Nephron (organoid): ENCODE measurements around the gene PHACTR4.
"Not testable (repeated sequence)": the region's sequence is repeated elsewhere in the genome, so short reads cannot be mapped to it uniquely, and the experiment has no call there.

Experiments
- H3K27ac Mint-ChIP-seq, 3 experiments: 2 replicates each; pipeline ENCODE4 v1.8.0; 2020; ENCODE audit warnings: mixed read lengths in 3 of 3, mild to moderate bottlenecking in 2 of 3, moderate library complexity in 1 of 3
- H3K27me3 Mint-ChIP-seq: 2 replicates; pipeline ENCODE4 v1.8.0; 2021; ENCODE audit warnings: low read depth, mild to moderate bottlenecking, moderate library complexity, mixed read lengths
- H3K36me3 Mint-ChIP-seq: 2 replicates; pipeline ENCODE4 v1.8.0; 2020; ENCODE audit warnings: low read depth, mixed read lengths
- H3K4me1 Mint-ChIP-seq: 2 replicates; pipeline ENCODE4 v1.8.0; 2020; ENCODE audit warnings: mixed read lengths
- H3K4me3 Mint-ChIP-seq, 3 experiments: 2 replicates each; pipeline ENCODE4 v1.8.0; 2020; ENCODE audit warnings: mild to moderate bottlenecking in 3 of 3, mixed read lengths in 3 of 3, moderate library complexity in 2 of 3
- H3K9me3 Mint-ChIP-seq: 2 replicates; pipeline ENCODE4 v1.8.0; 2020; ENCODE audit warnings: mixed read lengths
- CTCF ChIP-seq, 3 experiments: fragments of 200-600 bp; sonication (generic); IDR thresholded peaks; one replicate each; pipeline ENCODE4 v1.5.0; 2021; ENCODE audit warnings: antibody characterized with exemption in 3 of 3; ENCODE audit not compliant: unreplicated experiment in 3 of 3

PHACTR4 gene

DNA sequence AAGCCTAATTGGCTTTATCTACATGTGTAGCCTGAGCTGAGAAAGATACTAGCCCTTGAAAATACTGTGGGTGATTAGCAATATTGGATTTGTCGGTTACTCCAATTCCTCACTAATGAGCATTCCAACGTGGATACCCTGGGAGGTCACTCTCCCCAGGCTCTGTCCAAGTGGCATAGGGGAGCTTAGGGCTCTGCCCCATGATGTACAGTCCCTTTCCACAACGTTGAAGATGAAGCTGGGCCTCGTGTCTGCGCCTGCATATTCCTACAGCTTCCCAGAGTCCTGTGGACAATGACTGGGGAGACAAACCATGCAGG lies 138.9 kb downstream of the PHACTR4 start:
- peaks cover 47% of the 10 kb centered on the region for H3K36me3 Mint-ChIP-seq
- no peaks in the 10 kb centered on the region for H3K9me3 Mint-ChIP-seq
- H3K27me3 Mint-ChIP-seq, result peaks cover 6% of the 10 kb centered on the region
- H3K27ac Mint-ChIP-seq, result peak overlapping the region; percentile 74 to 100 (median 85)
- H3K4me1 Mint-ChIP-seq, result peaks cover 37% of the 10 kb centered on the region
- peak overlapping the region; percentile 98 to 100 (median 99) for H3K4me3 Mint-ChIP-seq
- no peak for TF ChIP-seq CTCF (IDR thresholded peaks at IDR 0.05; ENCODE audit: unreplicated experiment in 3 of 3)

DNA sequence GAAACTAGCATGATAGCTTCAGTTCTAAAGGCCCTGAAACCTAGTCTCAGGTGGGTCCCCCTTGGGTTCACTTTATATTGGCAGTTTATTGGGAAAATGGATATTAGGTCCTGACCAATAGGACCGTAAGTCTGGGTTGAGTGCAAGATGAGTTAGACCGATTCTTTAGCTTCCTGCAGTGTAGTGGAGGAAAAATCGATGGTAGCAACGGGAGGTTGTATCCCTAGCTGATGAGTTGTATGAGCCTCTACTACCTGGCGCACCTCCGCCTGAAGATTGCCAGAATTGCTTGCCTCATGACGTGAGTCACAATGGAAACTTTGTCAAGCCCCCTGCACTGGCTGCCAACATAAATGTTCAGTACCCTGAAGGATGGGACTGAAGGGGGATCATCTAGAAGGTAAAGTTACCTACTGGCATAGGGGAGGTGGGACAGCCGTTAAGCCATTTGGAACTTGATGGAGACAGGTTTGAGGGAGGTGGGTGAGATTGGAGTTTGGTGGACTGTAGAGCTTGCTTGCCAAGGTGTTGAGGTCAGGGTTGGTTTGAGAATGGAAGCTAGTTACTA lies 140.2 kb downstream of the PHACTR4 start:
- TF ChIP-seq CTCF (IDR thresholded peaks at IDR 0.05; ENCODE audit: unreplicated experiment in 3 of 3), result no peak
- Mint-ChIP-seq H3K9me3 (no peaks in the 10 kb centered on the region), H3K36me3 (peaks cover 51% of the 10 kb centered on the region), H3K27me3 (peaks cover 6% of the 10 kb centered on the region), H3K4me1 (peaks cover 37% of the 10 kb centered on the region), H3K27ac (peak overlapping the region; percentile 57 to 100 (median 74)), H3K4me3 (peak overlapping the region; percentile 98 to 100 (median 99))

- TF ChIP-seq CTCF (IDR thresholded peaks at IDR 0.05; ENCODE audit: unreplicated experiment in 3 of 3), result no peak
- peaks cover 53% of the 10 kb centered on the region for H3K36me3 Mint-ChIP-seq
- peaks cover 6% of the 10 kb centered on the region for H3K27me3 Mint-ChIP-seq
- peak overlapping the region; percentile 98 to 100 (median 99) for H3K4me3 Mint-ChIP-seq
- peak overlapping the region; percentile 57 to 100 (median 74) for H3K27ac Mint-ChIP-seq
- H3K4me1 Mint-ChIP-seq, result peaks cover 34% of the 10 kb centered on the region
- H3K9me3 Mint-ChIP-seq, result no peaks in the 10 kb centered on the region
Measured at GRCh38 chr1:28510273-28510969, 140.9 kb downstream of the PHACTR4 start.

DNA sequence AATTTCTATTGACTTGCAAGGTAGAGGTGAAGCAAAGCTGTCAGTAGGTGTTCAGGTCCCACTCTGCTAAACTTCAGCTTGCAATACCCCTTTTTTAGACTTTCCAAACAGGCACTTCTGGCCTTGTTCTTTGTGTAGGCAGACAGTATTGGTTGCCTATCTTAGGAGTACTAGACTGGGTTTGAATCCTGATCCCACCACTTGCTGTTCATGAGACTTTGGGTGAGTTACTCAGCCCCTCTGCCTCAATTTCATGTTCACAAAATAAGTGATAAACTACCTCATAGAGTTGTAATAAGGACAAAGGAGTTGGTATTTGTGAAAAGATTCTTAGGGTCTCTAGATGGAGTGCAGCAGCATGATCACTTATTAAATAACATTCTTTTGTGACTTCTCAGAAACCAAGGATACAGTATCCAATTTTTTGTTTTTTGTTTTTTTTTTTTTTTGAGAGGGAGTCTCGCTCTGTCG lies 141.5 kb downstream of the PHACTR4 start:
- H3K9me3 Mint-ChIP-seq, result no peaks in the 10 kb centered on the region

GRCh38 chr1:28512058-28512611 lies 142.6 kb downstream of the PHACTR4 start:
- Mint-ChIP-seq H3K27ac (peak overlapping the region in 2 of 3 experiments; percentile 25 to 66), H3K4me1 (peaks cover 23% of the 10 kb centered on the region), H3K27me3 (no peaks in the 10 kb centered on the region), H3K36me3 (peaks cover 47% of the 10 kb centered on the region), H3K4me3 (peak overlapping the region in 2 of 3 experiments; percentile 11 to 59), H3K9me3 (no peaks in the 10 kb centered on the region)
- no peak for TF ChIP-seq CTCF (IDR thresholded peaks at IDR 0.05; ENCODE audit: unreplicated experiment in 3 of 3)

More for the DNA sequence above, 141.5 kb downstream of the PHACTR4 start:
- no peak for TF ChIP-seq CTCF (IDR thresholded peaks at IDR 0.05; ENCODE audit: unreplicated experiment in 3 of 3)
- peaks cover under 1% of the 10 kb centered on the region for H3K27me3 Mint-ChIP-seq
- H3K4me3 Mint-ChIP-seq, result peak overlapping the region in 2 of 3 experiments; percentile 13 to 100
- H3K36me3 Mint-ChIP-seq, result peaks cover 50% of the 10 kb centered on the region
- H3K27ac Mint-ChIP-seq, result peak overlapping the region; percentile 38 to 74 (median 57)
- H3K4me1 Mint-ChIP-seq, result peaks cover 28% of the 10 kb centered on the region

DNA sequence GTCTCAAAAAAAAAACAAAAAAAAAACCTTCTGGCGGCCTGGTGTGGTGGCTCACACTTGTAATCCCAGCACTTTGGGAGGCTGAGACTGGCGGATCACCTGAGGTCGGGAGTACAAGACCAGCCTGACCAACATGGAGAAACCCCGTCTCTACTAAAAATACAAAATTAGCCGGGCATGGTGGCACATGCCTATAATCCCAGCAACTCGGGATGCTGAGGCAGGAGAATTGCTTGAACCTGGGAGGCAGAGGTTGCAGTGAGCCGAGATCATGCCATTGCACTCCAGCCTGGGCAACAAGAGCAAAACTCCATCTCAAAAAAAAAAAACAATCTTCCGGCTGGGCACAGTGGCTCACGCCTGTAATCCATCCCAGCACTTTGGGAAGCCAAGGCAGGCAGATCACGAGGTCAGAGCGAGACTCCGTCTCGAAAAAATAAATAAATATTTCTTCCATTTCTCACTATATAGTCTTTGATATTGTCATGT lies 144.9 kb downstream of the PHACTR4 start:
- H3K27ac Mint-ChIP-seq, H3K27me3 Mint-ChIP-seq, H3K9me3 Mint-ChIP-seq, H3K4me3 Mint-ChIP-seq: not testable (repeated sequence)
- peaks cover 22% of the 10 kb centered on the region for H3K4me1 Mint-ChIP-seq
- peaks cover 33% of the 10 kb centered on the region for H3K36me3 Mint-ChIP-seq
